H1 (cell line): ENCODE results near the gene PID1. TPM values are rescaled to one million over a fixed set of nuclear protein-coding genes. Genes with fewer than 3 reads are reported as not detected.

Experiments
- ATF3 ChIP-seq: IDR thresholded peaks from 2 replicates; pipeline ENCODE4 v1.6.1; 2011; ENCODE audit warnings: low read depth, mild to moderate bottlenecking, low read length; ENCODE audit not compliant: insufficient read depth
- CTCF ChIP-seq, 3 experiments: IDR thresholded peaks; 1 replicate in 2 of 3; 2 replicates in 1 of 3; pipeline versions ENCODE4 v1.5.1 to v1.6.1; 2011; ENCODE audit warnings: low read length in 3 of 3, mild to moderate bottlenecking in 3 of 3, inconsistent platforms in 2 of 3, low read depth in 1 of 3, moderate library complexity in 1 of 3; ENCODE audit not compliant: insufficient read depth in 1 of 3; ENCODE audit errors: control extremely low read depth in 1 of 3
- polyA plus RNA-seq, 7 experiments: library from polyadenylated mRNA; depleted of rRNA in 3 of 7; stranded (reverse) in 5 of 7; unstranded in 2 of 7; fragments of >200 nt in 5 of 7; fragments of 200-250 nt in 2 of 7; gene quantifications; 1 replicate in 5 of 7; 2 replicates in 1 of 7; 4 replicates in 1 of 7; pipeline versions ENCODE4 v1.2.1 to v1.2.3, GENCODE V29; 2011 to 2013; ENCODE audit warnings: missing spikeins in 2 of 7, mixed read lengths in 2 of 7
- total RNA-seq: library from RNA; stranded (reverse); fragmentation: NEBNext Ultra II Directional; extraction: Animal tissue kit (Norgen Biotek cat#: 25700); gene quantifications from 2 replicates; pipeline ENCODE4 v1.2.1, GENCODE V29; 2021

PID1 gene
- total and polyA plus RNA-seq, 2 of the 8 experiments (the other 6 are each of a cell fraction or from before 2014, with no cell fraction given): 1.5 to 3.3 TPM

GRCh38 chr2:229212241-229212640 is 58.8 kb downstream of the PID1 start (continued):
- TF ChIP-seq CTCF (IDR thresholded peaks at IDR 0.05; ENCODE audit: control extremely low read depth in 1 of 3, insufficient read depth in 1 of 3, low read depth in 1 of 3, low read length in 3 of 3) (no peak), ATF3 (no peak)
